Right lobe of liver (tissue), 4 donors: Measurements from ENCODE around the gene KLHDC7B.

ENCODE experiments used
- POLR2A ChIP-seq: fragments of 450-650 bp; IDR thresholded peaks from one replicate; pipeline ENCODE4 v1.6.1; 2017; ENCODE audit warnings: antibody characterized with exemption, mild to moderate bottlenecking
- TF ChIP-seq, protein P1 (sequence below), 4 donors: fragments of 200-600 bp in 3 of 4; fragments of 450-650 bp in 1 of 4; IDR thresholded peaks; one replicate each; pipeline versions ENCODE4 v1.5.1 to v1.8.0; 2016 to 2022; ENCODE audit warnings: antibody characterized with exemption in 4 of 4, mild to moderate bottlenecking in 2 of 4
- donor health status: DM: no; HTN: no; CAD: no.
- donor health status: DM: no; HTN: no; CAD: no.
- donor health status: DM: no; HTN: yes; CAD: no.

DNA sequence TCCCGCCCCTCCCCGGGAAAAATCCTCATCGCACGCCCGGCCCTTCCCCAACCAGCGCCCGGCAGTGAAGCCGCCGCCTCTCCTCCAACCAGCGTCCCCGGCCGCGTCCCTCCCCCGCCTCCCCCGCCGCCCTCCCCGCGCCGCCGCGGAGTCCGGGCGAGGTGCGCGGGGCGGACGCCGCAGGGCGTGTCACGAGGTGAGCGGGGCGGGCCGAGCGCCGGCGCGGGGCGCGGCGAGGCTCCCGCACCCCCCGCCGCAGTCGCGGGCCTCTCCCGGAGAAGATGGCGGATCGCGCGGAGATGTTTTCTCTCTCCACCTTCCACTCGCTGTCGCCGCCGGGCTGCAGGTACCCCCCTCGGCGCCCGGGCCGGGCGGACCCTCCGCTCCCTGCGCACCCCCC lies 54.8 kb downstream of the KLHDC7B start, which contains the start of gene MAPK8IP2:
- no peak for TF ChIP-seq POLR2A
- TF ChIP-seq, protein P1, sequence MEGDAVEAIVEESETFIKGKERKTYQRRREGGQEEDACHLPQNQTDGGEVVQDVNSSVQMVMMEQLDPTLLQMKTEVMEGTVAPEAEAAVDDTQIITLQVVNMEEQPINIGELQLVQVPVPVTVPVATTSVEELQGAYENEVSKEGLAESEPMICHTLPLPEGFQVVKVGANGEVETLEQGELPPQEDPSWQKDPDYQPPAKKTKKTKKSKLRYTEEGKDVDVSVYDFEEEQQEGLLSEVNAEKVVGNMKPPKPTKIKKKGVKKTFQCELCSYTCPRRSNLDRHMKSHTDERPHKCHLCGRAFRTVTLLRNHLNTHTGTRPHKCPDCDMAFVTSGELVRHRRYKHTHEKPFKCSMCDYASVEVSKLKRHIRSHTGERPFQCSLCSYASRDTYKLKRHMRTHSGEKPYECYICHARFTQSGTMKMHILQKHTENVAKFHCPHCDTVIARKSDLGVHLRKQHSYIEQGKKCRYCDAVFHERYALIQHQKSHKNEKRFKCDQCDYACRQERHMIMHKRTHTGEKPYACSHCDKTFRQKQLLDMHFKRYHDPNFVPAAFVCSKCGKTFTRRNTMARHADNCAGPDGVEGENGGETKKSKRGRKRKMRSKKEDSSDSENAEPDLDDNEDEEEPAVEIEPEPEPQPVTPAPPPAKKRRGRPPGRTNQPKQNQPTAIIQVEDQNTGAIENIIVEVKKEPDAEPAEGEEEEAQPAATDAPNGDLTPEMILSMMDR (IDR thresholded peaks at IDR 0.05): no peak
